ENCODE data around the gene IRF5. TPM values are rescaled to one million over a fixed set of nuclear protein-coding genes. Genes with fewer than 3 reads are reported as not detected.

IRF5 gene
- total RNA-seq, 1 donor from 2014 or later: 0.37 TPM

DNA sequence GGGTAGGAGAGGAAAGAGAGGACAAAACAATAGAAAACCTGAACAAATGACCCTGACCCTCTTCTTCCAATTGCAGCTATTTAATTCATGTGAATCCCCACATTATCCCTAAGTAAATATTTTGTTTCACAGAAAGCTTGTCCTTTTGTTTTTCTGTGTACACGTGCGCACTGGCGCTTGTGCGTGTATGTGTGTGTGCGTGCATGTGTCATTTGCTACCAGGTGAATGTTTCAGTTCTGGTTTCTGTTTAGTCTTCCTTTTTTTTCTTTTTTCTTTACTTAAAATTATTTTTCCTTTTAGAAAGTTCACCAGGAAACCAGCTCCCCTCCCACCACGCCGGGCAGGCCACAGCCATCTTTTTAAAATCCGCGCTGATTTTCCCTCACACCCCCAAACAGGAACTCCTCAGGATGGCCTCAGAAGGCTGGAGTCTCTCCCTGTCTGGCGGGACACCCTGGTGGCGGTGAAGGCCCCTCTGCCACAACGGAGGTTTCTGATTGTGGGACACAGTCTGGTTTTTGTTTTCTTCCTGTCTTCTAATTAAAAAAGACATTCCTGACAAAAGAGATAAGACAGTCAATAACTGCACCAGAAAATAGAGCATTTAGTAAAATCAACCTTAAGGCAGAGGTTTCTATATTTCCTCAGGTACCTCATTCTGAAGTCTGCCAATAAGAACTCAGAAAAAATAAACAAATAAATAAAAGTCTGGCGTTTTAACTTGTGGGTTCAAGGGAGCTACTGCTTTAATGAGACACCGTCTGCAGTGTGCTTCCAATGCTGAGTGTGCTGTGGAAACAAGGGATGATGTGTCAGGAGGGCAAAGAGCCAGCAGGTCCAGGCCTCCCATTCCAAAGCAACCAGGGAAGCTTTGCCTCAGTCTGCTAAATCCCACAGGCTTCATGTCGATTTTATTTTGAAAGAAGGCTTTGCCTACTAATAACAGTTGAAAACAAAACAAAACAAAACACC lies 17.4 kb downstream of the IRF5 start:
- H3K4me3 Mint-ChIP-seq (ENCODE audit: unreplicated experiment): no peak overlapping the region
- peaks cover 30% of the 10 kb centered on the region for H3K36me3 Mint-ChIP-seq (ENCODE audit: low read depth)
- no peaks in the 10 kb centered on the region for H3K9me3 Mint-ChIP-seq (ENCODE audit: low read depth)
- no peak for DNase-seq (ENCODE audit: low spot score)
- no peak for TF ChIP-seq CTCF (IDR thresholded peaks at IDR 0.05)
- no peak overlapping the region for H3K27ac Mint-ChIP-seq (ENCODE audit: unreplicated experiment)
- H3K27me3 Mint-ChIP-seq (ENCODE audit: low read depth): no peaks in the 10 kb centered on the region
- H3K4me1 Mint-ChIP-seq (ENCODE audit: low read depth): no peaks in the 10 kb centered on the region

GRCh38 chr7:128955981-128956380 lies 18.3 kb downstream of the IRF5 start:
- no peak for TF ChIP-seq CTCF (IDR thresholded peaks at IDR 0.05)
- Mint-ChIP-seq H3K27me3 (ENCODE audit: low read depth) (no peaks in the 10 kb centered on the region), H3K36me3 (ENCODE audit: low read depth) (peaks cover 31% of the 10 kb centered on the region), H3K27ac (ENCODE audit: unreplicated experiment) (no peak overlapping the region), H3K9me3 (ENCODE audit: low read depth) (no peaks in the 10 kb centered on the region), H3K4me3 (ENCODE audit: unreplicated experiment) (no peak overlapping the region), H3K4me1 (ENCODE audit: low read depth) (no peaks in the 10 kb centered on the region)
- DNase-seq (ENCODE audit: low spot score): no peak

DNA sequence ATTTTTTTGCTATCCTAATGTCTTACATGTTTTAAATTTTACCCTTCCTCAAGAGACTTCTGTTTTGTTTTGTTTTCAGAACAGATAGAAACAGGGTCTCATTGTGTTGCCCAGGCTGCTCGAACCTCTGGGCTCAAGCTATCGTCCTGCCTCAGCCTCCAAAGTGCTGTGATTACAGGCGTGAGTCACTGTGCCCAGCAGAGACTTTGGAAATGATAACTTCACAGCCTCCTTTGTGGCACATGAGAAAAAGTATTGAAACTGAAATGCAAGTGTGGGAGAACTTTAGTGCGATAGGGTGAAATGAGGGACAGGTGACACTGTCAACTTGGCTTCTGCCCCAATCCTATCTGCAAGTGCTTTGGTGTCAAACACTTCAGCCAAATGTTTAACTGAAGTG lies 21.6 kb downstream of the IRF5 start:
- TF ChIP-seq CTCF (IDR thresholded peaks at IDR 0.05): no peak
- Mint-ChIP-seq H3K27me3 (ENCODE audit: low read depth) (no peaks in the 10 kb centered on the region), H3K36me3 (ENCODE audit: low read depth) (peaks cover 30% of the 10 kb centered on the region), H3K27ac (ENCODE audit: unreplicated experiment) (no peak overlapping the region), H3K4me3 (ENCODE audit: unreplicated experiment) (no peak overlapping the region), H3K4me1 (ENCODE audit: low read depth) (peaks cover 15% of the 10 kb centered on the region), H3K9me3 (ENCODE audit: low read depth) (no peaks in the 10 kb centered on the region)
- DNase-seq (ENCODE audit: low spot score): no peak

DNA sequence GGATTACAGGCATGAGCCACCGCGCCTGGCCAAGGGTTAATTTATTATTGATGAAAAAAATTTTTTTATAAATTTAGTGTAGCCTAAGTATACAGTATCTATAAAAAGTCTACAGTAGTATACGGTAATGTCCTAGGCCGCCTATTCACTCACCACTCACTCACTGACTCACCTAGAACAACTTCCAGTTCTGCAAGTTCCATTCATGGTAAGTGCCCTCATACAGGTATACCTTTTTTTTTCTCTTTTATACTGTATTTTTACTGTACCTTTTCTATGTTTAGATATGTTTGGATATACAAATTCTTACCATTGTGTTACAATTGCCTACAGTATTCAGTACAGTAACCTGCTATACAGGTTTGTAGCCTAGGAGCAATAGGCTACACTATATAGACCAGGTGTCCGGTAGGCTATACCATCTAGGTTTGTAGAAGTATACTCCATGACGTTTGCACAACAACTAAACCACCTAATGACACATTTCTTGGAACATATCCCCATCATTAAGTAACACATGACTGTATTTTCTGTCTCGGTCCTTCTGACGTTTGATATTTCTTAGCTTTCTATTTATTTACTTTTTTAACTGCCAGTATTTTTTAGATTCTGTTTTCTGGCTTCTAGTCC lies 23.4 kb downstream of the IRF5 start:
- Mint-ChIP-seq H3K4me3 (ENCODE audit: unreplicated experiment) (no peak overlapping the region), H3K27me3 (ENCODE audit: low read depth) (no peaks in the 10 kb centered on the region), H3K4me1 (ENCODE audit: low read depth) (peaks cover 15% of the 10 kb centered on the region), H3K9me3 (ENCODE audit: low read depth) (no peaks in the 10 kb centered on the region), H3K36me3 (ENCODE audit: low read depth) (peaks cover 39% of the 10 kb centered on the region), H3K27ac (ENCODE audit: unreplicated experiment) (no peak overlapping the region)
- no peak for TF ChIP-seq CTCF (IDR thresholded peaks at IDR 0.05)
- no peak for DNase-seq (ENCODE audit: low spot score)

DNA sequence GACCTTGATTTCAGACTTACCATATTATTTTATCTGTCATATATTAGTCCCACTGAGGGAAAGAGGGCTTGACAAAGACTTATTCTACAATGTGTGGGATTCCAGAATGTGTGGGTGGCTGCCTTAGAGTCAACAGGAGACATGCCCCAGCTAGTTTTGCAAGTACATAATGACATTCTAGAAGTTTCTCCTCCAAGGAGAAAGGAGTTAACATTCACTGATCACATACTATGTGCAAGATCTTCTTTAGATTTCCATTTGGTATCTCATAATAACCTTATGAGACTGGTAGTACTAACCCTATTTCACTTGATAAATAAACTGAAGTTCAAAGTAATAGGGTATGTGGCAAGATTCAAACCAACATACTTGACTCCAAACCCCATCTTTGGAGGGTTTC lies 25.2 kb downstream of the IRF5 start:
- Mint-ChIP-seq H3K4me1 (ENCODE audit: low read depth) (peaks cover 15% of the 10 kb centered on the region), H3K36me3 (ENCODE audit: low read depth) (peaks cover 38% of the 10 kb centered on the region), H3K27ac (ENCODE audit: unreplicated experiment) (peak overlapping the region; percentile 68), H3K9me3 (ENCODE audit: low read depth) (no peaks in the 10 kb centered on the region), H3K27me3 (ENCODE audit: low read depth) (no peaks in the 10 kb centered on the region), H3K4me3 (ENCODE audit: unreplicated experiment) (no peak overlapping the region)
- no peak for TF ChIP-seq CTCF (IDR thresholded peaks at IDR 0.05)
- DNase-seq (ENCODE audit: low spot score): no peak
